Ishikawa (cell line): ENCODE measurements around the gene CD70.

ENCODE experiments used
- CEBPB ChIP-seq: IDR thresholded peaks from 2 replicates; pipeline ENCODE4 v1.6.1; 2012
- CREB1 ChIP-seq: IDR thresholded peaks from 2 replicates; pipeline ENCODE4 v1.6.1; 2012; ENCODE audit warnings: low read depth
- EGR1 ChIP-seq: IDR thresholded peaks from 2 replicates; pipeline ENCODE4 v1.6.1; 2012
- EP300 ChIP-seq: IDR thresholded peaks from 2 replicates; pipeline ENCODE4 v1.6.1; 2012; ENCODE audit warnings: borderline replicate concordance
- FOXM1 ChIP-seq: IDR thresholded peaks from 2 replicates; pipeline ENCODE4 v1.6.1; 2012; ENCODE audit warnings: low read depth, borderline replicate concordance
- MAX ChIP-seq: IDR thresholded peaks from 2 replicates; pipeline ENCODE4 v1.6.1; 2012
- NFIC ChIP-seq: IDR thresholded peaks from 2 replicates; pipeline ENCODE4 v1.6.1; 2012
- RAD21 ChIP-seq: IDR thresholded peaks from 2 replicates; pipeline ENCODE4 v1.6.1; 2012; ENCODE audit warnings: low read depth
- REST ChIP-seq: IDR thresholded peaks from 2 replicates; pipeline ENCODE4 v1.6.1; 2012; ENCODE audit warnings: low read depth, mild to moderate bottlenecking
- TAF1 ChIP-seq: IDR thresholded peaks from 2 replicates; pipeline ENCODE4 v1.6.1; 2012; ENCODE audit warnings: low read depth, mild to moderate bottlenecking
- TCF12 ChIP-seq: IDR thresholded peaks from 2 replicates; pipeline ENCODE4 v1.6.1; 2012; ENCODE audit warnings: low read depth
- TEAD4 ChIP-seq: IDR thresholded peaks from 2 replicates; pipeline ENCODE4 v1.6.1; 2012
- USF1 ChIP-seq: IDR thresholded peaks from 2 replicates; pipeline ENCODE4 v1.6.1; 2012
- YY1 ChIP-seq: IDR thresholded peaks from 2 replicates; pipeline ENCODE4 v1.6.1; 2012; ENCODE audit warnings: low read depth
- ZBTB7A ChIP-seq: IDR thresholded peaks from 2 replicates; pipeline ENCODE4 v1.6.1; 2012; ENCODE audit warnings: low read depth

CD70 gene

DNA sequence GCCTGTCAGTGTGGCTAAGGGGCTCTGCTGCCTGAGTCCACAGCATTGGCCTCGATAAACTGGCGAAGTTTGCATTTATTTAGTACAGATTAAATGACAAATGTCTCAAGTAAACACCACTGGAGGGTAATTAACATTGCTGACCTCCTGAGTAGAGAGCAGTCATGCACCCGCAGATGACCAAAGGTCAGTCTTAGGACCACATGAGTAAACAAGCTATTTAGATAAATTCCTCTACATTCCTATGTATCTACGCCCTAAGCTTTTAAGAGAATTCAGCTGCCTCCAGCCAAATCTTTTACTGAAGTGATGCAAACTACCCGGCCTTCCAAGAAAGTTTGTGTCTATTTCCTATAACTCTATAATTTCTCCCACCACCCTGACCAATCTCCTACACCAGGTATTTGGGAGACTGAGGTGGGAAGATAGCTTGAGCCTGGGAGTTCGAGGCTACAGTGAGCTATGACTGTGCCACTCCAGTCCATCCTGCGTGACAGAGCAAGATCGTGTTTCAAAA lies 22.9 kb downstream of the CD70 start:
- TF ChIP-seq ZBTB7A (no peak), TCF12 (no peak), MAX (no peak), CREB1 (no peak), TEAD4 (no peak), NFIC (no peak), TAF1 (no peak), FOXM1 (no peak), RAD21 (no peak), CEBPB (no peak), REST (no peak), USF1 (no peak), YY1 (no peak), EGR1 (no peak)

DNA sequence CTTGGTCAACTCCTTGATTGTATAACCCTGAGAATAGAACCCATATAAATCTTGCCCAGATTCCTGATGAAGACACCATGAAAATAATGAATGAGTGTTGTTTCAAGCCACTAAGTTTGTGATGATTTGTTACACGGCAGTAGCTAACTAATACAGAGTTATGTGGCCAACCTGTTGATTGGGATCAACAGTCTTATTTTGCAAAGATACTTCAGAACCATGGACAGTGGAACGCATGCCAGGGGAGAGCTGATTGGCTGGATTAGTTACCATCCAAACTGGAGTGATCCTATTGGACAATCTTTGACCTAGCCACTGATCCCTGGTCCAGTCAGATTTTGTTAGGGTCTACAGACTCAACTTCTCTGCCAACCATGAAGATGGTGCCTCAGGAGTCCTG lies 26.6 kb downstream of the CD70 start:
- peak; percentile 12; the same call in 1 of the 2 replicates for TF ChIP-seq TEAD4
- no peak for TF ChIP-seq FOXM1
- no peak for TF ChIP-seq RAD21
- no peak for TF ChIP-seq YY1
- TF ChIP-seq CREB1: no peak
- no peak for TF ChIP-seq TCF12
- peak; percentile 91 for TF ChIP-seq REST
- no peak for TF ChIP-seq EGR1
- TF ChIP-seq MAX: peak; percentile 73
- TF ChIP-seq ZBTB7A: no peak

- TF ChIP-seq RAD21: peak; percentile 8; the same call in 1 of the 2 replicates
Observed at GRCh38 chr19:6562437-6562836, 28.5 kb downstream of the CD70 start.

DNA sequence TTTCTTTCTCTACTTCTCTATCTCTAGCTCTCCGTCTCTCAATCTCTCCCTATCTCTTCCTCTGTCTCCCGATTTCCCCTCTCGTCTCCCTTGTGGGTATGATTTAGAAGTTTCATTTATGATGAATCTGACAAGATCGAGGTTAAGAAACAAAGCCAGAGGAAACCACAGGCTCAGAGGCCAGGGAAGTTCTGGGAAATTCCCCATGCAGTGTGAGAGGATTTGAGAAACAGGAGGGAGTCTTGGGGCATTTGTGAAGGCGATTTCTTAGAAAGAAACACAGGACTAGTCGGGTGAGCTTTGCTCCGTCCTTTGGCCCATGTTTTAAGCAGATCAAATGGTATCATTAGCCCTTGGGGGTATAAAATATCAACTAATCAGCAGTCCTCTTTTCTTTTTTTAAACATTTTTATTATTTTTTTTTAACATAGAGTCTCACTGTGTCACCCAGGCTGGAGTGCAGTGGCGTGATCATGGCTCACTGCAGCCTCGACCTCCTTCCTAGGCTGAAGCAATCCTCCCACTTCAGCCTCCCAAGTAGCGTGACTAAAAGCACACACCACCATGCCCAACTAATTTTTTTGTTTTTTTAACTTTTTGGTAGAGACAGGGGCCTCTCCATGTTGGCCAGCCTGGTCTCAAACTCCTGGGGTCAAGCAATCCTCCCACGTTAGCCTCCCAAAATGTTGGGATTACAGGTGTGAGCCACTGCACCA lies 34.3 kb downstream of the CD70 start:
- TF ChIP-seq TAF1: no peak
- no peak for TF ChIP-seq TEAD4
- no peak for TF ChIP-seq USF1
- TF ChIP-seq ZBTB7A: no peak
- TF ChIP-seq CEBPB: no peak
- no peak for TF ChIP-seq REST
- no peak for TF ChIP-seq RAD21
- no peak for TF ChIP-seq EP300
- no peak for TF ChIP-seq FOXM1
- no peak for TF ChIP-seq CREB1
- TF ChIP-seq TCF12: no peak
- no peak for TF ChIP-seq MAX
- TF ChIP-seq YY1: no peak
- TF ChIP-seq EGR1: no peak
- no peak for TF ChIP-seq NFIC
